Measurements from ENCODE around the gene EDEM3.

DNA sequence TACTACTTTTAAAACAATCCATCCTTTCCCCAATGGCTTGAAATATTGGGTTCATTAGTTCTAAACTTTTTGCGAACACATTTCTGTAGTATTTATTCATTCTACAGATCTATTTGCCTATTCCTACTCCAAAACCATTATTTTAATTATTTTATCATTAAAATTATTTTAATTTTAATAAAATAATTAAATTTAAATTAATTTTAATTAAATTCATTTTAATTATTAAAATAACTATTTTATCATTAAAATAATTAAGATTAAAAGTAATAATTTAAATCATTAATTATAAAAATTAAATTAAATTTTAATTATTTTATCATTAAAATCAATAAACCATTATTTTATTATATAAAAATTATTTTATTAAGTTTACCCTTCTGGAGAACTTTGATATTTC, 15.6 kb downstream of the EDEM3 start:
- TF ChIP-seq, protein P1, sequence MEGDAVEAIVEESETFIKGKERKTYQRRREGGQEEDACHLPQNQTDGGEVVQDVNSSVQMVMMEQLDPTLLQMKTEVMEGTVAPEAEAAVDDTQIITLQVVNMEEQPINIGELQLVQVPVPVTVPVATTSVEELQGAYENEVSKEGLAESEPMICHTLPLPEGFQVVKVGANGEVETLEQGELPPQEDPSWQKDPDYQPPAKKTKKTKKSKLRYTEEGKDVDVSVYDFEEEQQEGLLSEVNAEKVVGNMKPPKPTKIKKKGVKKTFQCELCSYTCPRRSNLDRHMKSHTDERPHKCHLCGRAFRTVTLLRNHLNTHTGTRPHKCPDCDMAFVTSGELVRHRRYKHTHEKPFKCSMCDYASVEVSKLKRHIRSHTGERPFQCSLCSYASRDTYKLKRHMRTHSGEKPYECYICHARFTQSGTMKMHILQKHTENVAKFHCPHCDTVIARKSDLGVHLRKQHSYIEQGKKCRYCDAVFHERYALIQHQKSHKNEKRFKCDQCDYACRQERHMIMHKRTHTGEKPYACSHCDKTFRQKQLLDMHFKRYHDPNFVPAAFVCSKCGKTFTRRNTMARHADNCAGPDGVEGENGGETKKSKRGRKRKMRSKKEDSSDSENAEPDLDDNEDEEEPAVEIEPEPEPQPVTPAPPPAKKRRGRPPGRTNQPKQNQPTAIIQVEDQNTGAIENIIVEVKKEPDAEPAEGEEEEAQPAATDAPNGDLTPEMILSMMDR (IDR thresholded peaks at IDR 0.05), result no peak
- no peak for TF ChIP-seq ZFX (IDR thresholded peaks at IDR 0.05; ENCODE audit: borderline replicate concordance)
